Suprapubic skin (tissue), 4 donors: ENCODE measurements around the gene ST6GALNAC1.

Source experiments
- EP300 ChIP-seq: sonication (generic); formaldehyde crosslinking; IDR thresholded peaks from one replicate; pipeline ENCODE4 v1.6.1; 2017; ENCODE audit warnings: antibody characterized with exemption
- POLR2A ChIP-seq, 2 donors: fragments of 450-650 bp; IDR thresholded peaks; one replicate each; pipeline ENCODE4 v1.6.1; 2017; ENCODE audit warnings: antibody characterized with exemption in 2 of 2, mild to moderate bottlenecking in 2 of 2, moderate library complexity in 2 of 2
- POLR2AphosphoS5 ChIP-seq, 3 donors: sonication (generic); formaldehyde crosslinking; IDR thresholded peaks; one replicate each; pipeline ENCODE4 v1.6.1; 2017; ENCODE audit warnings: antibody characterized with exemption in 3 of 3
- TF ChIP-seq, protein P1 (sequence below), 2 donors: fragments of 200-600 bp in 1 of 2; fragments of 450-650 bp in 1 of 2; sonication (generic) in 1 of 2; IDR thresholded peaks; one replicate each; pipeline ENCODE4 v1.5.1; 2016 to 2019; ENCODE audit warnings: antibody characterized with exemption in 2 of 2, mild to moderate bottlenecking in 1 of 2, moderate library complexity in 1 of 2

DNA sequence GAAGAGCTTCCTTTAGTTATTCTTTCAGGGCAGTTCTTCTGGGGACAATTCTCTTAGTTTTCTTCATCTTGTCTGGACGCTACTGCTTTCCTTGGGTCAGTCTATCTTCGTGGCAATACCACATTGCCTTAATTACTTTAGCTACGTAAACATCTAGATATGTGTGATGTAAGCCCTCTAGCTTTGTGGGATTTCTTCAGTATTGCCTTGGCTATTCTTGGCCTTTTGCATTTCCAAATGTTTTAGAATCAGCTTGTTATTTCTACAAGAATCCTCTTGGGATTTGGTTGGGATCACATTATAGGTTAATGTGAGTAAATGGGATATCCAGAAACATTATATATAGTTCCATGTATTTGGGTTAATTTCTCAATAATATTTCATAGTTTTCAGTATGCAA lies 48.9 kb downstream of the ST6GALNAC1 start:
- TF ChIP-seq, protein P1, sequence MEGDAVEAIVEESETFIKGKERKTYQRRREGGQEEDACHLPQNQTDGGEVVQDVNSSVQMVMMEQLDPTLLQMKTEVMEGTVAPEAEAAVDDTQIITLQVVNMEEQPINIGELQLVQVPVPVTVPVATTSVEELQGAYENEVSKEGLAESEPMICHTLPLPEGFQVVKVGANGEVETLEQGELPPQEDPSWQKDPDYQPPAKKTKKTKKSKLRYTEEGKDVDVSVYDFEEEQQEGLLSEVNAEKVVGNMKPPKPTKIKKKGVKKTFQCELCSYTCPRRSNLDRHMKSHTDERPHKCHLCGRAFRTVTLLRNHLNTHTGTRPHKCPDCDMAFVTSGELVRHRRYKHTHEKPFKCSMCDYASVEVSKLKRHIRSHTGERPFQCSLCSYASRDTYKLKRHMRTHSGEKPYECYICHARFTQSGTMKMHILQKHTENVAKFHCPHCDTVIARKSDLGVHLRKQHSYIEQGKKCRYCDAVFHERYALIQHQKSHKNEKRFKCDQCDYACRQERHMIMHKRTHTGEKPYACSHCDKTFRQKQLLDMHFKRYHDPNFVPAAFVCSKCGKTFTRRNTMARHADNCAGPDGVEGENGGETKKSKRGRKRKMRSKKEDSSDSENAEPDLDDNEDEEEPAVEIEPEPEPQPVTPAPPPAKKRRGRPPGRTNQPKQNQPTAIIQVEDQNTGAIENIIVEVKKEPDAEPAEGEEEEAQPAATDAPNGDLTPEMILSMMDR (IDR thresholded peaks at IDR 0.05), result no peak
- TF ChIP-seq EP300 (no peak), POLR2A (IDR thresholded peaks at IDR 0.05) (no peak), POLR2AphosphoS5 (IDR thresholded peaks at IDR 0.05) (no peak)
